DMS153 (cell line): Measurements from ENCODE around the gene ZCCHC12.
A peak's percentile ranks its signal among the peaks of the same experiment; 100 is the strongest.
"Not testable (repeated sequence)": the region's sequence is repeated elsewhere in the genome, so short reads cannot be mapped to it uniquely, and the experiment has no call there.

Experiments used
- DNase-seq: peaks from one replicate; lab custom pipeline; 2025; lab: John Stamatoyannopoulos, UW

The ZCCHC12 gene

DNA sequence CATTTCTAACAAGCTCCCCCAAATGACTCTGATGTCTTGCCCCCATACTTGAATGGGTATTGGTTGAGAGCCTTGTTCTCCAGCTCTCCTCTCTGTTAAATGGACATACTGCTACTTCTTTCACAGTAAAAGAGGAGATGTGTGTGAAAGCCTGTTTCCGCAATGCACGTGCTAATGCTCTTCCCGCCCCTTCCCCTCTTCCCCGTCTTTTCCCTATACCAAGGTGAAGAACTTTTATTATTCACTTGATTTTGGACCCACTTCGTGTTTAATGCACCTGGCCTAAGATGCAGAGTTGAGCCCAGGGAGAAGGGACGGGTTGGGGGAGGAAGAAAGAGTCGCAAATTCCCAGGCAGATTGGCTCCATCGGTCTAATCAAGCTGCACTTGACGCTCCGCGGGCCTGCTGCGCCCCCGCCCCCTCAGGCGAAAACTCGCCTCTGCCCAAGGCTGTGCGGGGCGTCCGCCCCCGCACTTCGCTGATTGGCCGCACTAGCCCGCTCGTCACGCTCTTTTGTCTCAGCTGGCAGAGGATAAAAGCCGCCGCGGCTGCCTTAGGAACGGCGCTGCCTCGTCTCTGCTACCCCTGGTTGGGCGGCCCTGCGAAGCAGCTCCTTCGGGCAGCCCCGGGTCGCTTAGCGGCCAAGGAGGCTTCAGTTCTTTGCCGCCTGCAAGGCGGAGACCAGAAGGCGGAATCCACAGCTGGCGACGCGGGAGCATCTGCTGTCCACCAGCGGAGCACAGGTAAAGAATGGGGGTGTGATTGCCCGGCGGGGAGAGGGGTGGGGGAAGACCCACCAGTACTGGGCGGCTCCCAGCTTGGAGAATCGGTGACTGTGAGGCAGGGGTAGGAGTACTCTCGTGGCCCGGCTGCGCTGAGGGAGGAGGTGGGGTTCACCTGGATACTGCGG, at the start of gene ZCCHC12:
Gene ZCCHC12, plus strand, starts transcription at position 562 of the 910 bp plus-strand sequence. CDS start 1,421 bp downstream, outside the sequence.
- DNase-seq: peak; percentile 24

DNA sequence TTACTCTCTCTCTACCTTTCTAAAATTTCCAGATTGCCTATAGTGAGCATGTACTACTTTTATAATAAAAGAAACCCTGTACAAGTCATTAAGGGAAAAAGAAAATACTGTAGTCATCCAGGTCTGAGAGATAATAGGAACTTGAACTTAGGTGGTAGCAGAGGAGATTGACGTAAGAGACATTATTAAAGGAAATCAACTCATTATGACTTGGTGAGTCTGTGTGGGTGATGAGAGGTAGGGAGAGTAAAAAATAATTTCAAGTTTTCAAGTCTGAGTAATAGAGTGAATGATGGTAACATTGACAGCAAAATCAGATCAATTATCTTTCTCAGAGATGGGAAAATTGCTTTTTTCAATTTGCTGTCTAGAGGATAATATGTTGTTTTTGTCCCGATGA, 44.0 kb upstream of the ZCCHC12 start:
- DNase-seq: no peak

DNA sequence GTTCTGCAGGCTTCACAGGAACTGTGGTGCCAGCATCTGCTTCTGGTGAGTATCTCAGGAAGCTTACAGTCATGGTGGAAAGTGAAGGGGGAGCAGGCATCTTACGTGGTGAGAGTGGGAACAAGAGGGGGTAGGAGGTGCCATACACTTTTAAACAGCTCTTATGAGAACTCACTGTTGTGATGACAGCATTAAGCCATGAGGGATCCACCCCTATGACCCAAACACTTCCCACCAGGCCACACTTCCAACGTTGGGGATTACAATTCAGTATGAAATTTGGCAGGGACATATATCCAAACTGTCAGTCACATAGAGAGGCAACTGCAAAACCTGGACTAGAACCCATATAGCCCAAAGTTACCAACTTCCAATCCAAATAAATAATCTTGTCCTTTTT, 43.1 kb upstream of the ZCCHC12 start:
- DNase-seq: no peak

DNA sequence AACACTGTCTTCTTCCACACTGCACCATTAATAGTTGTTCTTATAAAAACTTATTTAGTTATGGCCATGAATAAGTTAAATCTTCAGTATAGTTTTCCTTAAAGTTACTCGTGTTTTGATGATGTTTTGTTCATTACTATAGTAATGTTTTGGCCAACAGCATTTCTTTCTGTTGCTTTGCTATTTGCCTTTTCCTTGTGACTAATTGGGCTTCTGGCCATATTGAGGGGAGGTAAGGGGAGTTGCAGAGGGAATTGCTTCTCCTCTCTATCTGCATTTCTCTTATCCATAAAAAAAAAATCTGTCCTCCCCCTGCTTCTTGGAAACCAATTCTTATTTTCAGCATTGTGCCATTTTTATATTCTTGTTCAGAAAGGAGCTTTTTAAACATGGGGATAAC, 42.7 kb upstream of the ZCCHC12 start:
- DNase-seq: no peak

DNA sequence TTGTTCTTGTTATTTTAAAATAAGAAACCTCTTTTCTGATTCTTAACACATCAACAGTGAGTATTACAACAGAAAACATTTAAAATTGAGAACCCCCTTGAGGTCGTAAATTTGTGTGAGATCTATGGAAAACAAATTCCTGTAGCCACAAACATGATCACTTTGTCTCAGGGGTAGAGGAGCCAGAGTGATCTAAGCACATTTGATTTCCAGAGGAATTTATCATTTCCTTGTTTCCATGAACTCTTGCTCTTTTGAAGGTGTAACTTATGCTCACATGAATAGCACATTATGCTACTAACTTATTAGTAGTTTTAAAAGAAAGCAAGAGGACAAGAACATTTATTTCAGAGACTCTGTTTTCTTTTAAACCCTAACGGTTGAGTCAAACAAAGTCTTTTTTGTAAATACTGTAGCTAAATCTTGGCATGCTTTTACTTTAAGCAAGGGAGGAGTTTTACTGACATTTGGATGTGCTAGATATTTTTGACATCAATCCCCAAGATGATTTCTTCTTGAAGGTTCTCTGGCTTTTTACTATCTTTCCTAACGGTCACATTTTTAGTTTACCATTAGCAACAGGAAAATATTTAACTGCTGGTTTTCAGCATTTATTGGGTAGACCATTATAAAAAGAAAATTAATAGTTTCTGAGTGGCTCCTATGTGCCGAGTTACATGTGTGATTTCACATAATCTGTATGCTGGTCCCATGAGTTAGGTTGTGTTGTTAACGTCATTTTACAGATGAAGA, 27.9 kb upstream of the ZCCHC12 start:
- DNase-seq: no peak

DNA sequence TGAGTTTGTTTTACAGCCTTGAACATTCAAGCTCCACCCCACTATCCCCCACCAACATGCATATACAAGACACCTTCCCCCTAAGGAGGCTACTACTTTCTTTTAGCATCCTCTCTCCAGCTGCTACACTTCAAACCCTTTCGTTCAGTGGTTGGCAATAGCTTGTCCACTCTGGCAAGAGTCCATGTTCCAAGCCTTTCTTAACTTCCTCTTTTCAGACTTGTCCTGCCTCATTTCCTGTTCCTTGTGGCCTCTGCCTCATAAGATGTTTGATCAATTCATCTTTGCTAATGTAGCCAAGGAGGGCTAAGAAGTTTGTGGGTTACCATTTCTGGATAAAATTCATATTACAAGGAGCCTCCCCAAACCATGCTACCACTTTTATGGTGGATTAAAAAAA, 20.8 kb upstream of the ZCCHC12 start:
- DNase-seq: no peak

DNA sequence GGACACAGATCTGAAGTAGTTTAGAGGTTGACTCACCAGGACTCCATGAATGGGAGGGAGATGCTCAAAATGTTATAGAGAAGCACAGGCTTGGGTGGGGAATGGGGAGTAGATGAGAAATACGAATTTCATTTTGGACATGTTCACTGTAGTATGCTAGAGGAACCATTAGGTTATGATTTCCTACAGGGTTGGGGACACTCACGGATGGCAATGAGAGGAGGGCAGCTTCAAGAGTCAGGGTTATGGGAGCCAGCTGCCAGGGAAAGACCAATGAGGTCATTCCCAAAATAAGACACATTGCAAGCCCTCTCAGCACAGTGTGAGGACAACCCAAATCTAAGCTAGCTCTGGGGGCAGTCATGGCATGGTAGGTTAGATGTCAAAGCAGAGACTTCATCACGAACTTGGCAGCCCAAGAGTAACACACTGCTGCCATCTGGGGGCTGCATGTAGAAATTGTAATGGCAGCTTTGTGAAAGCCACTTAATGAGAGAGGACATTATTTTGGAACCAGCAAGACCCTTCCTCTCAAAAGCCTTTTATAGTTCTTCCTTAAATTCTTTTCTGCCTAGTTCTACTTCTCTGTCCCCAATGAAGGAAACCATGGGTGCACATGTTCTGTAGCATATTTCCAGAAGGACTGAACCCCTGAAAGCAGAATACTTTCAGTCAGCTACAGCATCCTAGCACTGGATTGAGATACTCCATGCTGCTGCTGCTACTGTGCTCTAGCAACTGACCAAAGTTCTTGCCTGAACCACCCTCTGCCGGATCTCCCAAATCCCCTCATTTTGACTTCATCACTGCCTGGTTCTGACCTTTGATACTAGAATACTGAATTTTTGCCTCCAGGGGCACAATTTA, 16.2 kb upstream of the ZCCHC12 start:
- DNase-seq: peak; percentile 3

DNA sequence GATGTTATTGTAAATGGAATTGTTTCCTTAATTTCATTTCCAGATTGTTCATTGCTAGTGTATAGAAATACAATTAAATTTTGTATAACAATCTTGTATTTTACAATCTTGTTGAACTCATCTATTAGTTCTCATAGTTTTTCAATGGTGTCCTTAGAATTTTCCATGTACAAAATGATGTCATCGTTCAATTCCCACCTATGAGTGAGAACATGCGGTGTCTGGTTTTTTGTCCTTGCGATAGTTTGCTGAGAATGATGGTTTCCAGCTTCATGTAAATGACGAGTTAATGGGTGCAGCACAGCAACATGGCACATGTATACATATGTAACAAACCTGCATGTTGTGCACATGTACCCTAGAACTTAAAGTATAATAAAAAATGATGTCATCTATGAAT, 6.4 kb upstream of the ZCCHC12 start:
- not testable (repeated sequence) for DNase-seq

DNA sequence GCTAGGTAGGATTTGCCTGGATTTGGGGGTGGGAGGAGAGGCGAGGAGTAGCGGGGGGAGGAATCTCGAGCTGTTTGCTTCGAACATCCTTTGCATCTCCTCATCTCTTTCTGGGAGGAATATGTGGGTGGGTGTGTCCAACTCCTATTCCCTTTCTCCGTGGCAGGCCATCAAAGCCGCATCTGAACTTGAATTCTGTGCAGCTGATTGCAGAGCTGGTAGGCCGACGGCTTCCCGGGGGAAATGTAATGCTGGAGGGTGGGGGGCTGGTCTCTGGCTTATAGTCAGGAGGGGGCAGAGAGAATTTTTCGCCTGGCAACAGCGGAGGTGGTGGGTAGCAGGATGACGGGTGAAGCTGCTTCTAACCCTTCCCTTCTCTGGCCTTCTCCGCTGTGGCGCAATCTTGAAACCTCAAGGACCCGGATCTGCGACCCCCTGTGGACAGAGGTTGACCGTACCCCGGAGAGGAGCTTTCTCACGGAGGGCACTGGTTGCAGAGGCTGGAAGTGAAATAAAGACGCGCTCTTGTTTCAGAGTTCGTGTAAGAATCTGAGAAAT, 628 bp downstream of the ZCCHC12 start:
- DNase-seq: no peak

DNA sequence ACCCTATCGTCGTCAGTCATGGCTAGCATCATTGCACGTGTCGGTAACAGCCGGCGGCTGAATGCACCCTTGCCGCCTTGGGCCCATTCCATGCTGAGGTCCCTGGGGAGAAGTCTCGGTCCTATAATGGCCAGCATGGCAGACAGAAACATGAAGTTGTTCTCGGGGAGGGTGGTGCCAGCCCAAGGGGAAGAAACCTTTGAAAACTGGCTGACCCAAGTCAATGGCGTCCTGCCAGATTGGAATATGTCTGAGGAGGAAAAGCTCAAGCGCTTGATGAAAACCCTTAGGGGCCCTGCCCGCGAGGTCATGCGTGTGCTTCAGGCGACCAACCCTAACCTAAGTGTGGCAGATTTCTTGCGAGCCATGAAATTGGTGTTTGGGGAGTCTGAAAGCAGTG, 1.6 kb downstream of the ZCCHC12 start:
- no peak for DNase-seq

DNA sequence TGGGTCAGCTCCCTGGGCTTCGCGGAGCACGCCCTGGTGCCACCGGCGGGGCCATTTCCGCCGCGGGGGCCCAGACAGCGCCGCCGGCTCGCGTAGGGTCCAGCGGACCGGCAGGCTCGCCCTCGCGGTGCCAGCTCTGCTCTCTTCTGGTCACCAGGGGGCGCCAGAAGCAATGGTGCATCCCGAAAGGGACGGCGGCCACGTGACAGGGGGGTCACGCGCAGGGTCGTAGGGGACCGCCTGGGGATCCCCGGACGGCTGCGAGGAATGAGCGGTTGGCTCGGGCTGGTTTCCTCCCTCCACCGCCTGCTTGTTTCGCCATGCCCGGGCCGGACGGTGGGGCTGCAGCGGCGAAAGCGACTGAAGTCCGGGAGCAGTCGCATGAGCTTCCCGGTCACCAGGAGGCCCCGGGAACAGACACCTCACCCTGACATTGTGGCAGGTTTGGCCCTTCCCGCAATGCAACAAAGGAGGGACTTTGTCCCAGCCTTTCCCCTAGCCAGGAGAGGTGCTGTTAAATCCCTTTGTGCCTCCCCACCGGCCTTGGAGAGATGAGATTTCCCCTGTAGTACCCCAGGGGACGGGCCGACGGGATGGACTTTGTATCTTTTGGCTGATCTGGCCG, 15.8 kb downstream of the ZCCHC12 start:
- no peak for DNase-seq

DNA sequence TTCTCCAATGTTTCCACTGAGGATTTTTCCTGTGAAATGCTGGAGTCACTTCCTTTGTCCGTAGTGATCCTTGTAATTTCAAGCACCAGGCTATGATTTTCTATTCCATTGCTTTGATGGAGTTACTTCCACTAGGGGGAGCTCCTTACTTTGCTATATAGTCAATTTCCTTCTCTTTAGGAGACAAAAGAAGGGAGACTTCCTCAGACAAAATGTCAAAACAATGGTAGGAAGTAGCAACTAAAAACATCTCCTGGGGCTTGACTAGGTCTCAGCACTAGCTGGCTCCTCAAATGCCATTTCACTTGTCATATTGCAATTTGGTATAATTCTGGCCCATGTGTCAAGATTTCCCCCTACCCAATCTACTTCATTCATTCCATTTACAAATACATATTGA, 24.1 kb downstream of the ZCCHC12 start:
- DNase-seq: peak; percentile 22

DNA sequence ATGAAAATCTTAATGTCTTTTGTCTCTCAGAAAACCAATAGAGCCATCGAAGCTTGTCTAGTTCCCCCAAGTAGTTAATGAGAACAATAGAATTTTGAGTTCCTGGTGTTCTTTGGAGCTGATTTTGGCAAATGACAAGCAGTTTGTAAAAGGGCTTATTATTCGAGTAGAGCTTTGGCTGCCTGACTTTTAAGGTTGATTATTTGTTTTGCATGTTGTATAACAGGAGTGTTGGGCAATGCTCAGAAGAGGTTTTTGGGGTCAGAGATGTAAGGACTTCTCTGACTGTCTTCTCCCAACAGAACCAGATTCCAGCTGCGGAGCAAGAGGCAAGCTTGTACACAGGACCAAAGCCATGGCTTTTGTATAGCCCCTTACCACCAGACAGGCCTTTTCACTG, 30.0 kb downstream of the ZCCHC12 start:
- DNase-seq: no peak

DNA sequence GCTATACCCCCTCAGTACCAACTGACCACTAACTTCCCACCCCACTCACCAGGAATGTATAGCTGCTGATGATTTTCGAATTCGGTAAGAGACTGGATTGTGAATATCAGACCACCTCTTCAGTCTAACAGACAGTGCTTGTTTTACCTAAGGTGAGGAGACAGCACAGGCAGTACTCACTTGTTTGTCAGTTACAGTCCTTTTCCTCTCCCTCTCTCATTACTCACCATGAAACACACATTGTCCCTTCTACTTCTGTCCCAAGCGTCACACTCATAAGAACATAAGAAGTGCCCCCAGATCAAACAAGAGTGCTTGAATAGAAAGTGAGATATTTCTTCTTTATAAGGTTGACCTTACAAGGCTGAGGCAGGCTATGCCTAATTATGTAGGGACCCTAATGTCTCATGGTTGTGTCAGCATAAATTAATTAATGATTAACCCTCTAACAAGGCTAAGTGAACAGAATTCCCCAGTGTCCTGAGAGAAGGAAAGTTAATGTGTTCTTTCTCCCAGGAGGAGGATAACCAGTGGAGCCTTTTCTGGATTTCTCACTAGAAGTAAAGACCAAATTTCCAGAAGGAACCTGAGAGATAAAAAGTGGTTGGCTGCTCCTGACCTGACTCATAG, 32.2 kb downstream of the ZCCHC12 start:
- DNase-seq: no peak

DNA sequence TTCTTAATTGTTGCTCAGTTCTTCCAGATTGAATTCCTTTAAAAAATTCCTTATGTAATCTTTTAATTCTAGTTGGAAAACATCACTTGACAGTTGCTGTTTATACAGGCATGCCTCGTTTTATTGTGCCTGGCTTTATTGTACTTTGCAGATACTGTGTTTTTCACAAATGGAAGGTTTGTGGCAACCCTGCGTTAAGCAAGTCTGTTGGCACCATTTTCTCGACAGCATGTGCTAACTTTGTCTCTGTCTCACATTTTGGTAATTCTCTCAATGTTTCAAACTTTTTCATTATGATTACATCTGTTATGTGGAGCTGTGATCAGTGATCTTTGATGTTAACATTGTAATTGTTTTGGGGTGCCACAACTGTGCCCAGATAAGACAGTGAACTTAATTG, 33.4 kb downstream of the ZCCHC12 start:
- no peak for DNase-seq

DNA sequence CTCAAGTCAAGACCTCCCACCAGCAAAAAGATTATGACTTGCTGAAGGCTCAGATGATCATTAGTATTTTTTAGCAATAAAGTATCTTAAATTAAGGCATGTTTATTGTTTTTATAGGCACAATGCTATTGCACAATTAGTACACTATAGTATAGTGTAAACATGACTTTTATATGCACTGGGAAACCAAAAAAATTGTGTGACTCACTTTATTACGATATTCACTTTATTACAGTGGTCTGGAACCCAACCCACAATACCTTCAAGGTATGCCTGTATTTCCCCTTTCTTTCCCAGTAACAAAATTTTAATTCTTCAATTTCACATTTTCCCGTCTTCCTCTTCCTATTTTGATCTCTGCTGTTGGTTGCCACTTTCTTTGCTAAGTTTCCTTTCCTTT, 37.7 kb downstream of the ZCCHC12 start:
- no peak for DNase-seq

DNA sequence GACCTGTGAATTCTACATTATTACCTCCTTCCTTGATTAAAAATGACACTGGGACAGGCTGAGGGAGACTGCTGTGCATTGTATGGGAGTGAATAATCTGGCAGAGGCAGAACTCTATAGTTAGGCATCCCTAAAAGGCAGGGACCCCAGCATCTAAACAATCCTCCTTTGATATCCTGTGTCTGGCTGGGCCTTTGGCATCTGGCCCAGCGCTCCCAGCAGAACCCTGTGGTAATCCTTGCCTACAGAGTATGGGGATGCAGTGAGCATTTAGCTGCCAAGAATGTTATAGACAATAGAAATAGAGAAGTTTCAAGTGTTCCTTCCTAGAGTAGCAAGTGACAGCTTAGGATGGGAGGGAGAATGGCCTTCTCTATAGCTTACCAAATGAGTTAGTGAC, 38.5 kb downstream of the ZCCHC12 start:
- no peak for DNase-seq

DNA sequence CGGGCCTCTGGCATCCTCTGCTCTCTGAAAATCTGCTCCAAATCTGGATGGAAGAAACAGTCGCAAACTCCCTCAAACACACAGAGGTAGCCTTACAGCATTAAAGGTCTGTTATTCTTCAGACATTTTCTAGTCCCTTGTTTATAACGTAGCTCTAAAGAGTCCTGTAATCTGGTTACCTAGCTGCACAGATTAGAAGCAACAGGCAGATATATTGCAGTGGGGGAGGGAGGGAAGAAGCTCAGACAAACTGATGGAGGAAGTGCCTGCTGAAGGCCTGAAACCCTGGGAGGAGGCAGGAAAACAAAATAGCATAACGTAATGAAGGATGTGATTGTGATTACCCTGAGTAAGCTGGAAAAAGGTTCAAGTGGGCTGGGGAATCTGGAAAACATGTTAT, 39.4 kb downstream of the ZCCHC12 start:
- no peak for DNase-seq

DNA sequence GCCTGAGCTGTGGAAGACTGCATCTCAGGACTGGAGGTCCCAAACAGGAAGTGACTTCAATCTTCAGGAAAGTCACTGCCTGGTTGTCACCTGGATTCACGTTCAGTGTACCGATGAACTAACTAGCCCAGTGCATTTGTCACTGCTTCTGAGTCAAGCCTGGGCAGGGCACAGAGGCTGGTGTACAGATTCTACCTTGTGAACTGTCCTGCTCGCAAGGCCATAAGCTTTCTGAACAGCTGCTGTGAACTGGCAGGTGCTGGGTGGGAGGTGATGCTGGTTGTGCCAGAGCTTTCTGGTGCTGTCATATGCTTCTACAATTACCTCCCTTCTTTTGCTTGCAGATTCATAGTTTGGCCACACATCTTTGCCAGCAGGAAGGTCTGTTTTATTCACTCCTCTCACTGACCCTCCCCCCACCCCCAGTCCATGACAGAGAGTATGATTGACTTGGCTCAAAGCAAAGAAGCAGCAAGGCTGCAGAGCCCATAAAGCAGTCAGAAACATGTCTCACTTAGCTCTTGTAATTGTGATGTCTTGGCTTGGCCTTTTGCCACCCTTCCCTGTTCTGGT, 40.5 kb downstream of the ZCCHC12 start:
- no peak for DNase-seq

DNA sequence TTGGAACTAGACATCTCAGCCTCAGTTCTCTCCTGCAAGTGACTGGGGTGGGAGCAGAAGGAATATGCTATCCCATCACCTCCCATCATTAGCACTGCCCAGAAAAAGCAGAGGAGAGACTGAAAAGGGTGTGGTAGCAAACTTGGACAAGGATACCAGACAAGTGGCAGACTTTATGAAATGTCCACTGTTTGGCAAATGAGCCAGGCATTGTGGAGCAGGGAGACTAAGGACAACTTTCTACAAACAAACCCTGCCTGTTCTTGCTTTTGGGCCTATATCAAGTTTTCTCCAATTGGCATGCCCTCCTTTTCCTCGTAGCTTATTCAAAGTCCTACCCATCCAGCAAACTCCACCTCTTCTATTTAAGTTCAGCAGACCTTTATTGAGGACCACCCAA, 41.6 kb downstream of the ZCCHC12 start:
- DNase-seq: no peak

DNA sequence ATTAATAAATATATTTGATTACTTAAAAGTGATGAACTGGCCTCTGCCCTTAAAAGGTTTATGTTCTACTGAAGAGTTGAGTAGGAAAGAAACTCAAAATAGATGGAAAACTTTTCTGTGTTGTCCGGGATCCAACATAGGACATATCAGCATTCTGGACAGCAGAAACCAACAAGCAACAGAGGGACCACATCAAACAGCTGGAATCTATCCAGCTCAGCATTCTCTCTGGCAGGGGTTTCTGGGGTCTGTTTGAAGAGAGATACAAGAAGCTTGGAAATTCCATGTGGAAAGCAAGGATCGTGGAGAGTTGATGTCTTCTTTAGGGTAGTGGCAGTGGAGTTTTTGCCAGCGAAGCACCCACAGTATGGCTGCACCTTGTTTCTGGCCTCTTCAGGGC, 43.6 kb downstream of the ZCCHC12 start:
- DNase-seq: no peak
